ENCODE data around the gene KLF15.

Gene KLF15

GRCh38 chr3:126319701-126320295 is 37.4 kb downstream of the KLF15 start:
- no peak for DNase-seq

DNA sequence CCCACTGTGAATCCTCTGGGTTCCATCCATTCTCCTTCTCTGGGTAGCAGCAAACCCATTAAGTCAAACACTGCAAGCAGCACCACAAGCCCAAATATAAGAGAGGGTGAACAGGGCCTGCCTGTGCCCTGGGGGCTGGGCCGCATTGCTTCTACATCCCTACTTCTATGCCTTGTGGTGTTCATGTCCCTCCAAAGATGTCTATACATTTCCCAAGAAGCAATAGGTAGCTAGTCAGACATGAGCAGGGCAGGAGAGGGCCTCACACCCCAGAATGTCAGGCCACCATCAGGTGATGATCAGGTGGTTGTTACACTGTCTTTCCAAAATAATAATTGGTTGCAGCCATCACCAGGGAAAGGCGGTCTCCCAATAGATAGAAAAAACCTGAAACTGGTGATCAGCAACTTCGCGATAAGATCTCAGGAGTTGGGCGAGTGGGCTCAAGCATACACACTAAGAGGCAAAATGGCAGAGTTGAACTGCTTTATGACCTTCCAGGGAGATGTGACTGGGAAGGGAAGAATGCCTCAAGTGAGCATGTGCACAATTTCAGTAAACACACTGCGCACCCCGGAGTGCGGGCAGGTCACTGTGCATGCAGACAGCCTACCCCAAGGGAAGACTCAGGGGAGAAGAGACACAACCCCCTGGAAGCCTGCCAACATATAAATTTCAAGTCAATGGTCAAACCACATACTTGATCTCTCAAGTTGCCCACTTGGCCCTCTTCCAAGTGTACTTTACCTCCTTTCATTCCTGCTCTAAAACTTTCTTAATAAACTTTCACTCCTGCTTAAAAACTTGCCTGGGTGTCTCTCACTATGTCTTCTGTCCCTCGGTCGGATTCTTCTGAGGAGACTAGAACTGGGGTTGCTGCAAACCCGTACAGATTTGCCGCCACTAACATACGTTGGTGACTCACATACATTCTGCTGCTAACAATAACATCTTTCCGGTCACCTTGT is 39.9 kb downstream of the KLF15 start:
- no peak for DNase-seq

DNA sequence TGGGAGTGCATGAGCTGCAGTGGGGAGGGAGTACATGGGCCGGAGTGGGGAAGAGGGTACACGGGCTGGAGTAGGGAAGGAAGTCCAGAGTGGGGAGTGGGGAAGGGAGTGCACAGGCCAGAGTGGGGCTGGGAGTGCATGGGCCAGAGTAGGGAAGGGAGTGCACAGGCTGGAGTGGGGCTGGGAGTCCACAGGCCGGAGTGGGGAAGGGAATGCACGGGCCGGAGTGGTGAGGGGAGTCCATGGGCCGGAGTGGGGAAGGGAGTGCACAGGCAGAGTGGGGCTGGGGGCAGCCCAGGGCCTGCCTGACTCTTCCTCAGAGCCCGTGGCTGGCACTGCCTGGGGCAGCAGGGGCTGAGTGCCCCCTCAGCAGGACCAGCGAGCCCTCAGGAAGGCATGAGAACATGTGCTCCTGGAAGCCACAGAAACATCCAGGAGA is 40.7 kb downstream of the KLF15 start:
- DNase-seq, result no peak

DNA sequence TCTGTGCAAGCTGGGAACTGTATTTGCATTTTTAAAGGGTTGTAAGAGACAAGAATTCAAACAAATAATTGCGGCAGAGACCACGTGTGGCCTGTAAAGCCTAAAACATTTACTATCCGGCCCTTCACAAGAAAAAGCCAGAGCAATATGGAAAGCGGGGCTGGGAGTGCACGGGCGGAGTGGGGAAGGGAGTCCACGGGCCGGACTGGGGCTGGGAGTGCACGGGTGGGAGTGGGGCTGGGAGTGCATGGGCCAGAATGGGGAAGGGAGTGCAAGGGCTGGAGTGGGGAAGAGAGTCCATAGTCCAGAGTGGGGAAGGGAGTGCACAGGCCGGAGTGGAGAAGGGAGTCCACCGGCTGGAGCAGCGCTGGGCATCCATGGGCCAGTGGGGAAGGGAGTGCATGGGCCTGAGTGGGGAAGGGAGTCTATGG is 41.2 kb downstream of the KLF15 start:
- DNase-seq, result no peak

DNA sequence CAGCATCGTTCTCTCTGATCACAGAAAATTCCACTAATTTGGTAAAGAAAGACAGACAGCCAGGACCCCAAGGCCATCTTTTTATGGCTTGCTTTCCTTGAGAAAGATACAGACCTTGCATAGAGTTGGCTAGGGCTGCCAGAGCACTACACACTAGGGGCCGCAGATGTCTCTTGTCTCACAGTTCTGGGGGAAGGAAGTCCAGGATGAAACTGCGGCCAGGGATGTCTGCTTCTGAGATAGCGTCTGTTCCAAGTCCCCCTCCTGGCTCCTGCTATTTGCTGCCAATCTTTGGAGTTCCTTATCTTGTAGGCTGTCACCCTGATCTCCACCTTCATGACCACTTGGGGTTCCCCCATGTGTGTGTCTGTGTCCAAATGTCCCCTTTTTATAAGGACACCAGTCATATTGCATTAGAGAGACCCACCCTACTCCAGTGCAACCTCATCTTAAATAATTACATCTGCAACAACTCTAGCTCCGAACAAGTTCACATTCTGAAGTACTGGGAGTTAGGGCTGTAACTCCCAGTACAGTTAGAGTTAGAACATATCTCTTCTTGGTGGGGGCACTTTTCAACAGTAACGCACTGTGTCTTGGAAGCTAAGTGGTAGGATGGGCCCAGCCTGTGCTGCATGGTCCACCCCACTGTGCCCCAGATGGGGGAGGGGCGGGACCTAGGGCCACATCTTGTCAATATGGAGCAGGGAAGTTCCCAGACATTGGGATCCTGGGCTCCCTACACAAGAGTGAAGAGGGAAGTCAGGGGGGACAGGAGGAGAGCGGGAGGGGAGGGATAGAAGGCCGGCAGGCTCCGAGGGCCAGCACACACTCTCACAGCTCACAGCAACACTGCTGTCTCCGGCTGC is 42.2 kb downstream of the KLF15 start:
- no peak for DNase-seq

- DNase-seq, result no peak
Observed at GRCh38 chr3:126314305-126314789, 42.9 kb downstream of the KLF15 start.

DNA sequence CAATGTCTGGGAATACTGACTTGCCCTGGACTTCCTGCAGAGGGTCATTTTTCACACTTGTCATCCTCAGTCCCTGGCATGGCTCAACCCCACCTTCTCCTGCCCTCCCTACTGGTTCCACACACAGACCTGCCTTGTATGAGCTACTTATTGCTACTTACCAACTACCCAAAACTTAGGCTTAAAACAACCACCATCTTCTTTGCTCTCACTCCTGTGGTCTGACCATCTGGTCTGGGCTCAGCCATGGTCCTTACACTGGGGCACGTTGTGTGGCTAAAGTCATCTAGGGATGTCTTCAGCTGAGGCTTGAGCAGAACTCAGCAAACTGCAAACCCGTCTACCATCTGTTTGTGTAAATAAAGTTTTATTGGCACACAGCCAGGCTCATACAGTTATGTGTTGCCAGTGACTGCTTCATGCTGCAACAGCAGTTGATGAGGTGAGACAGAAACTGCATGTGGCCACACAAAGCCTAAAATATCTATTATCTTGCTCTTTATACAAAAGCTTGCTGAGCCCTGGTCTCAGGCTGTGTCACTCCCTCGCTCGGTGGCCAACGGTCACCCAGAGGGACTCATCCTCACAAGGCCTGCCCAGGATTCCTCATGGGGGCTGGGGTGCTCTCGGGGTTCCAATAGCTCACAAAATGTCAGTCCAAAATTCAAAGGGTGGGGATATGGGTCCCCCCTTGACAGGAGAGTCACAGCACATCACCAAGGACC is 43.5 kb downstream of the KLF15 start:
- no peak for DNase-seq

GRCh38 chr3:126313166-126313565 is 44.0 kb downstream of the KLF15 start:
- no peak for DNase-seq

GRCh38 chr3:126312341-126312740 is 44.9 kb downstream of the KLF15 start:
- DNase-seq, result no peak

- no peak for DNase-seq
Observed at GRCh38 chr3:126311338-126311978, 45.8 kb downstream of the KLF15 start.

DNA sequence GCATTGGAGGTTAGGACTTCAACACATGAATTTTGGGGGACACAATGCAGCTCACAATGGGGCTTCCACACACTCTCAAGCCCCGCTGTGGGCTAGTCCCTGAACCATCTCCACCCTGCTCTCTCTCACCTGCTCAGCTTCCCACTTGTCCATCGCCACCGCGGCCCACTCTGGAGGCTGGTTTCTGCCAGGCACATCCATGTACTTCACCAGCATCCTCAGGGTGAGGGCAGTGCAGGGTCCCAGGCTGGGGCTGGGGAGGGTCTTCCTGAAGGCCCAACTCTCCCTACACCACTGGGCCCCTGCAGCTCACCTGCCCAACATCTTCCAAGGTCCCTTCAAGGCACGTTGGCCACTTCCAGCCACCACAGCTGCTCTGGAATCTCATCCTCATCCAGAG is 46.4 kb downstream of the KLF15 start:
- DNase-seq, result no peak

GRCh38 chr3:126309861-126310655 is 47.1 kb downstream of the KLF15 start:
- DNase-seq, result no peak

- no peak for DNase-seq
Observed at GRCh38 chr3:126309165-126309564, 48.0 kb downstream of the KLF15 start.

GRCh38 chr3:126308394-126309125 is 48.6 kb downstream of the KLF15 start:
- no peak for DNase-seq

DNA sequence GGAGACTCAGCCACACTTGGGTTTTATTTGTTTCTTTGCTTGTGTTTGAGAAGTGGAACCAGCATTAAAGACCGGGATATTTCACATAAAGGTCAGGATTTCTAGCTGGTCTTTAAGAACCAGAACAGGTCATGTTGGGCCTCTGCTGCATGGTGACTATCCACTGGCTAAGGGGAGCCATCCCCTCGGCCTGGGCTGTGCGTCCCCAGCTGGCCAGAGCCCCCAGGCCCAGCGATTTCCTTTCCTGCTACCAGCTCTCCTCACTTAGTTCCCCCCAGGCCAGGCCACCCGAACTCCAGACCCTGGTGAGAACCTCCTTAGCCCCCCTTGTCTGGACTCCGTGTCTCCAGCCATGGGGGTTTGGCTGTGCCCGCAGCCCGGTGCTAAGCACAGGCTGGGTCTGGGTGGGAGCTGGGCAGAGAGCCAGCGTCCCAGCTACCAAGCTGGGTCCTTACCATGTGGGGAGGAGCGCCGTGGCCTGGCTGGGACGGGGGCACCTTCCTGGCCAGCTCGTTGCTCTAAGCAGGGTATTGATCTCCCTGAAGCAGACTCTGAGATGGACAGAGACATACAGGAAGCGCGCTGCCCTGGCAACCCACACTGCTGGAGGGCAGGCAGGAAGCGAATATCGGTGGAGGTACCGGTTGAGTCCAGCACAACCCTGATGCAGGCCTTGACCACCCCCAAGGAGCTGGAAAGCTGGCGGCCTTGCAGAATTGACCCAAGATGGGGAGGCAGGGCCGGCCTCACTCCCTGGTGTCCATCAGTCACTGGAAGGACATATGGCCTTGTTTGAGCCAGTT is 49.4 kb downstream of the KLF15 start:
- no peak for DNase-seq

DNA sequence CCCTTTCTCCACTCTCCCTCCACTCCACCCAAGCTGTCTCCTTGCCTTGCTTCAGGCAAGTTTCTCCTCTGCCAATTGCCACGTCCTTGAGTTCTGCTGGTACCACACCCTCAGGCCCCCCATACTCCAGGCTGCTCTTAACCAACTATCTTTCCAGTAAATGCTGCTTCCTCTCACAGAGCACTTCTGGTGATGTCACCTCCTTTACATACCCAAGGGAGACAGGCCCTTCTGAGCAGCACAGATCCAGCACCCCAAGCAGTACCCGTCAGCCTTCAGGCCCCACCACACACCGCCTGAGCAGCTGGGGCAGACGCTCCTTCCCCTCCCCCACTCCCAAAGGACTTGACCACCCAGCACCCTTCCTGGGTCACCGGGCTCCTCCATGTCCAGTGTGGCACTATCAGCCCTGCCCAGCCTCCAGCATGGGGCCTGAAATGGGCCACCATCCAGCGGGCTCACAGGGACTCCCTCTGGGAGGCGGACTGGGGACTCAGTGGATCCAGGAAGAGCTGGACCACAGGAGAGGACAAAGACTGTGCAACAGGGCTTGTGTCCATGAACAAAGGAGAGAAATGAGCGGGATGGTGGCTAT is 50.2 kb downstream of the KLF15 start:
- no peak for DNase-seq

DNA sequence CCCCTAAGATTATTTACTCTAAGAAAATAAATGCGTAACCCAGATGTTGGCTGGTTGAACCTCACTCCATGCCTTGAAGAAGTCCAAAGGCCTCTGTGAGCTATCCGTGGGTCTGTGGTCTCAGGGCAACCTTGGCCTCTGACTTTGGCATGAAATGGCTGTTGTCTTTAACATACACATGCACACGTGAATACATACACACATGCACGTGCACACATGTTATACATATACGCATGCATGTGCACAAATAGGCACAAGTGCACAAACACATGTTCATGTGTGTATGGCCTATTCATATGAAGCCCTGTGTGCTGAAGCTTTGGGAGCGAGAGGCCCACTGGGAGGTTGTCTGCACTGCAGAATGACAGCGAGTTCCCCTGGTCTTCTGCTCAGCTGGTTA is 50.8 kb downstream of the KLF15 start:
- no peak for DNase-seq

DNA sequence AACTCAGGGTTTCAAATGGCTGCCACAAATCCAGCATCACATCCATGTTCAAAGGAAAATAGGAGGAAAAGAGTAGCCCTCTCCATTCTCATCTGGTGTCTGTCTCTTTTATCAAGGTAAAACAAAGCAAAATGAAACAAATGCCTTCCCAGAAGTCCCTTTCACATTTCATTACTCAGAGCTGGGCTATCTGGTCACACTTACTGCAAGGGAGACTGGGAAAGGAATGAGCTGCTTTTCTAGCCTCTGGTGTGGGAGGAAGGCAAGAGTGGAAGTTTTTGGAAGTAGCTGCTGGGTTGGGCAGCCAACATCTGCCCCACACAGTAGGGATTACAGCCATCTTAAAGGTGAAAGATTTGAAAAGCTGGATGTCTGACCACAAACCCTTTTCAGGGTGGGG is 51.8 kb downstream of the KLF15 start:
- DNase-seq, result no peak

DNA sequence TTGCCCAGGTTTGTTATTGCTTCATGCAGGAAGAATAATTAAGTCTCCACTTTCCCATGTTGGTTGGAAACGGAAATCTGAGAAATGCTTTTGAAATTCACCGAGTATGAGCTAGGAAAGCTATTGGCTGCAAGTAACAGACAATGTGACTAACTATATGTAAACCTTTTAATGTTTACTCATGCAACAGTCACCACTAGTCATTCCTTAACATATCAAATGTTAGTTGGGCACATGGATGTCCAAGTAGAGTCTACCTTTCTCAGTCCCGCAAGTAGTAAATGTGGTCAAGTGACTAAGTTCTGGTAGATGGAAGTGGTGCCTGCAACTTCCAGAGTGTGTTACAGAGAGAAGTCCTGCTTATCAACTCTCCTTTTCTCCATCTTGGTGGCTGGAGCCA is 52.5 kb downstream of the KLF15 start:
- no peak for DNase-seq

Measured in activated gamma-delta T cell treated with Interleukin-2 at 50 U/mL for 16 hours (primary cell).